COLO829 (cell line): ENCODE results near the gene UBE2E2.

Experiments
- DNase-seq: peaks from one replicate; pipeline ENCODE4 v3.0.0; 2012; ENCODE audit warnings: low spot score

UBE2E2 gene

DNA sequence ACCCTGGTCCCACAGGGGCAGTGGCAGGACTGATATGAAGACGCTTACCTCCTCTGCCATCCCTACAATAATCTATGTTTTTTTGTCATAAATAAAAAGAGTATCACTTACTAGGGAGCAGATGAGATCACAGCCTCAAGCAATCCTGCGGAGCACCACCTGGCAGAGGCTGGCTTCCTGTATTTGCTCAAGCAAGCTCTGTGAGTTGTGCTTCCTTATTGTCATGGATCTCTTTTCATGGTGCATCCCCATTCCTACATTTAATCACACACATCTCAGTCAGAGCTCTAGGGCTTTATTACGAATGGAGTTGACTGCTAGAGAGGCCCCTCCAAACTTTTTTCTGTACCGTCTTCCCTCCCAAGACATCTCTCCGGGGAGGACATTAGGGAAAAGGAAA lies 186.0 kb downstream of the UBE2E2 start:
- DNase-seq = no peak

DNA sequence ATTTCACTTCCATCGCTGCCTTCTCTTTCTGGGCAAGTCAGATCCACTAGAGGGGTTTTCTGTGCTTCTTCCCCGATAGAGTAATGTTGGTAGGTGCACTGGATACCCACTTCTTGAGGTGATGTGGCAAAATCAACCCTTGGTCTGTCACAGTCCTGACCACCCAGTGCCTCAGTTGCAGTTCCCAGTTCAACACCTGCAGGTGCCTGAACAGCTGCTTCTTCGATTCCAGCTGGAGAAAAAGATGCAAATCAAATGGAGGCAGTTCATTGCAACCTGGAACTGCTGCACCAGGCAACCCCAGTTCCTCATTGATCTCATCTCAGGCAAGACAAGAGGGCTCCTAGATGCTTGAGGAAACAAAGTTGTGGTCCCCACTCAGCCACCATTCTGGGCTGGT lies 186.6 kb downstream of the UBE2E2 start:
- no peak for DNase-seq

- DNase-seq = no peak
Measured at GRCh38 chr3:23390446-23390845, 187.3 kb downstream of the UBE2E2 start.

DNA sequence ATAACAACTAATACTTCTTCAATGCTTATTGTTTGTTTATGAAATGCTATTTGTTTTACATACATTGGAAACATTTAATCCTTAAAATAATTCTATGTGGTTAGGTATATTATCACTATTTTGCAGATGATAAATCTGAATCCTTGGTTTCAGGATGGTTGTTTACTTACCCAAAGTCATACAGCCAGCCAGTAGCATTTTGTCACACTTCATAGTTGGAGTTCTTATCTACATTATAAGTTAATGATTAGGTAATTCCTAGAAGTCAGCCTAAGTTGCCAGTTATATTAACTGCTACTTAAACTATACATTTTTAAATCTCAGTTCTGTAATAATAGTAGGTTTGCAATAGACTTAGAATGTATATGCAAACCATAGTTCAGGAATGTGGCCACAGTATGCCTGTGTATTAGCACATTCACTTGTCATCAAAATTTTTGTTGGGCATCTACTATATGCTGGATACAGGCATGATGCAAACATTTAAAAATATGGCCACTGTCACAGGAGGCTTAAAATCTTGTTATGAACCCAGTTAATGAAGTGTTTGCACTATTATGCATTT lies 187.9 kb downstream of the UBE2E2 start:
- no peak for DNase-seq

GRCh38 chr3:23395115-23395514 lies 192.0 kb downstream of the UBE2E2 start:
- no peak for DNase-seq

- no peak for DNase-seq
Measured at GRCh38 chr3:23396746-23397145, 193.6 kb downstream of the UBE2E2 start.

GRCh38 chr3:23399221-23399620 lies 196.1 kb downstream of the UBE2E2 start:
- no peak for DNase-seq

GRCh38 chr3:23402728-23403492 lies 199.8 kb downstream of the UBE2E2 start:
- no peak for DNase-seq

GRCh38 chr3:23404246-23404645 lies 201.1 kb downstream of the UBE2E2 start:
- no peak for DNase-seq

GRCh38 chr3:23405081-23405480 lies 202.0 kb downstream of the UBE2E2 start:
- DNase-seq = no peak

- no peak for DNase-seq
Measured at GRCh38 chr3:23406601-23407000, 203.5 kb downstream of the UBE2E2 start.

- DNase-seq = no peak
Measured at GRCh38 chr3:23418026-23418425, 214.9 kb downstream of the UBE2E2 start.

- no peak for DNase-seq
Measured at GRCh38 chr3:23421811-23422516, 218.8 kb downstream of the UBE2E2 start.

- DNase-seq = no peak
Measured at GRCh38 chr3:23422517-23422851, 219.4 kb downstream of the UBE2E2 start.

- no peak for DNase-seq
Measured at GRCh38 chr3:23425410-23425809, 222.3 kb downstream of the UBE2E2 start.

GRCh38 chr3:23430781-23431398 lies 227.8 kb downstream of the UBE2E2 start:
- no peak for DNase-seq

GRCh38 chr3:23431764-23432163 lies 228.6 kb downstream of the UBE2E2 start:
- no peak for DNase-seq

GRCh38 chr3:23435318-23435717 lies 232.2 kb downstream of the UBE2E2 start:
- no peak for DNase-seq

- no peak for DNase-seq
Measured at GRCh38 chr3:23435904-23436303, 232.8 kb downstream of the UBE2E2 start.

GRCh38 chr3:23437484-23438145 lies 234.5 kb downstream of the UBE2E2 start:
- no peak for DNase-seq

DNA sequence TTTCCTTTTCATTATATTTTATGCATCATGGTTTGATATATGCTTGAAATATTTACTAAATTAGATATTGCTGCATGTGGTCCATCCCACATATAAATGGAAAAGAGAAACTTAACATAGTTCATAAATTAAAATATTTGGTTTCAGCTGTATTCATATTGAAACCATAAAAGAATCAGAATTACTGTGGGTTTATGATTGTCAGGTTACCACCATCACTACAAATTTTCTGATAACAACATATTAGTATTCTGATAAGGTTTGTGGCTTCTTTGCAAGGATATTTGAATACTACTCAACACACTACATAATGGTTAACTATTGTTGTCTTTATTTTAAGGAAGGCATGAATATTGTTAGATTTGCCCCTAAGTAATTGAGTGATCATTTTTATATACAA lies 235.5 kb downstream of the UBE2E2 start:
- no peak for DNase-seq

DNA sequence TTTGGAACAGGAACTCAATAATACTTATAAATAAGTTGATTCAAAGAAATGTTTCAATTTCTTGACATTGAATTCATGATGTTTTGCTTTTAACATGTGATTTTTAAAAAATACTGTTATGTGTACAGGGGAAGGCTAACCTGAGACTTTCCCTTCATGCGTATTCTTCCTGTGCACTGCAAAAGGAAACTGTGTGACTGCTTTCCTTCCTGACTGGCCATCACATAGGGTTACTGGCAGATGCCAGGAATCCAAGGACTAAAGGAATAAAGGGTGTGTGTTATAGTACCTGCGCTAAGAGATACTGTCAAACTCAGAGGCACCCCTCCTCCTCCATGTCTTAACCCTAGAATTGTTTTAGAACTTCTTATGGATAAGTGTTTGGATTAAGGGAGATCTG lies 236.0 kb downstream of the UBE2E2 start:
- no peak for DNase-seq
